Renal cortical epithelial cell (primary cell): Measurements from ENCODE around the gene FBXL4. TPM values are rescaled to one million over a fixed set of nuclear protein-coding genes. Genes with fewer than 3 reads are reported as not detected.
A peak's percentile ranks its signal among the peaks of the same experiment; 100 is the strongest.
"Not testable (repeated sequence)": the region's sequence is repeated elsewhere in the genome, so short reads cannot be mapped to it uniquely, and the experiment has no call there.

Source experiments
- DNase-seq: peaks from one replicate; pipeline ENCODE4 v3.0.0-alpha.2; 2011; ENCODE audit warnings: low read depth
- total RNA-seq: library from RNA; depleted of rRNA; stranded (reverse); fragments of >200 nt; gene quantifications from 2 replicates; pipeline ENCODE4 v1.2.3, GENCODE V29; 2014

Gene FBXL4
- total RNA-seq, 1 donor from 2014 or later = 39.4 TPM

- DNase-seq = peak; percentile 48
Observed at GRCh38 chr6:98945311-98946115, 2.2 kb downstream of the FBXL4 start.

GRCh38 chr6:98944598-98945081 is 3.1 kb downstream of the FBXL4 start:
- DNase-seq = no peak

- no peak for DNase-seq
Observed at GRCh38 chr6:98944168-98944567, 3.6 kb downstream of the FBXL4 start.

- DNase-seq = no peak
Observed at GRCh38 chr6:98942263-98942803, 5.4 kb downstream of the FBXL4 start.

GRCh38 chr6:98941319-98941718 is 6.4 kb downstream of the FBXL4 start:
- peak; percentile 35 for DNase-seq

- no peak for DNase-seq
Observed at GRCh38 chr6:98937351-98937750, 10.4 kb downstream of the FBXL4 start.

- DNase-seq = no peak
Observed at GRCh38 chr6:98932381-98932780, 15.4 kb downstream of the FBXL4 start.

- DNase-seq = no peak
Observed at GRCh38 chr6:98931696-98932095, 16.1 kb downstream of the FBXL4 start.

GRCh38 chr6:98929498-98930060 is 18.2 kb downstream of the FBXL4 start:
- peak; percentile 85 for DNase-seq

GRCh38 chr6:98928688-98929087 is 19.1 kb downstream of the FBXL4 start:
- DNase-seq = no peak

- peak; percentile 94 for DNase-seq
Observed at GRCh38 chr6:98927534-98927933, 20.2 kb downstream of the FBXL4 start.

GRCh38 chr6:98925831-98926230 is 21.9 kb downstream of the FBXL4 start:
- DNase-seq = no peak

GRCh38 chr6:98924647-98925046 is 23.1 kb downstream of the FBXL4 start:
- DNase-seq = no peak

- DNase-seq = peak; percentile 73
Observed at GRCh38 chr6:98920904-98921431, 26.8 kb downstream of the FBXL4 start.

- DNase-seq = not testable (repeated sequence)
Observed at GRCh38 chr6:98910946-98911345, 36.8 kb downstream of the FBXL4 start.

GRCh38 chr6:98909236-98909635 is 38.5 kb downstream of the FBXL4 start:
- no peak for DNase-seq

GRCh38 chr6:98906342-98906741 is 41.4 kb downstream of the FBXL4 start:
- DNase-seq = not testable (repeated sequence)

- no peak for DNase-seq
Observed at GRCh38 chr6:98905759-98906158, 42.0 kb downstream of the FBXL4 start.

- peak; percentile 40 for DNase-seq
Observed at GRCh38 chr6:98904096-98904495, 43.6 kb downstream of the FBXL4 start.

GRCh38 chr6:98900706-98901105 is 47.0 kb downstream of the FBXL4 start:
- no peak for DNase-seq

- peak; percentile 72 for DNase-seq
Observed at GRCh38 chr6:98894810-98895209, 52.9 kb downstream of the FBXL4 start.

GRCh38 chr6:98887650-98888049 is 60.1 kb downstream of the FBXL4 start:
- DNase-seq = no peak

- DNase-seq = no peak
Observed at GRCh38 chr6:98885330-98885729, 62.4 kb downstream of the FBXL4 start.
